ENCODE results near the gene FERMT3. TPM values are rescaled to one million over a fixed set of nuclear protein-coding genes. Genes with fewer than 3 reads are reported as not detected.

Gene FERMT3
- total RNA-seq, 5 donors from 2014 or later (not counting 1 experiment from before 2014, with no cell fraction given): 115 to 184 (median 161) TPM

GRCh38 chr11:64253481-64253880 lies 47.0 kb downstream of the FERMT3 start:
- ChIA-PET CTCF (no interaction called here), POLR2A (no interaction called here)
- no peaks in the 10 kb centered on the region for H3K9me3 ChIP-seq
- no peaks in the 10 kb centered on the region for H3K27me3 Mint-ChIP-seq
- peaks cover 3% of the 10 kb centered on the region for H3K36me3 Mint-ChIP-seq
- H3K27ac Mint-ChIP-seq: no peak overlapping the region
- DNase-seq (no peak), ATAC-seq (replicated peaks in 1 of 4) (no peak)
- H3K27ac ChIP-seq (ENCODE audit: low read length): no peak overlapping the region
- H3K4me1 ChIP-seq (ENCODE audit: control insufficient read depth in 1 of 2, extremely low read depth in 1 of 2, insufficient read depth in 2 of 2, low read length in 2 of 2): peaks cover 5 to 30% of the 10 kb centered on the region in 2 experiments
- H3K9me3 Mint-ChIP-seq: no peaks in the 10 kb centered on the region
- H3K4me3 Mint-ChIP-seq: peak overlapping the region in 1 of 3 donors; percentile 89
- peaks cover 0 to 17% of the 10 kb centered on the region in 2 experiments for H3K27me3 ChIP-seq (replicated peaks in 1 of 2; ENCODE audit: control insufficient read depth in 2 of 2, extremely low read depth in 1 of 2, insufficient read depth in 2 of 2, low read length in 1 of 2)
- 79% methylated on average over 4 of the region's 5 CpGs for WGBS (ENCODE audit: insufficient coverage)
- no peak overlapping the region for H3K4me3 ChIP-seq (ENCODE audit: control insufficient read depth in 1 of 2, extremely low read depth in 1 of 2, low read length in 1 of 2)
- H3K36me3 ChIP-seq (ENCODE audit: control insufficient read depth in 2 of 2, extremely low read depth in 1 of 2, insufficient read depth in 1 of 2, low read length in 1 of 2): peaks cover 2 to 6% of the 10 kb centered on the region in 2 donors
- peaks cover 7 to 16% (median 16%) of the 10 kb centered on the region in 3 donors for H3K4me1 Mint-ChIP-seq

- Mint-ChIP-seq H3K36me3 (peaks cover 5% of the 10 kb centered on the region), H3K27me3 (no peaks in the 10 kb centered on the region), H3K4me3 (no peak overlapping the region), H3K4me1 (peaks cover 7 to 17% (median 16%) of the 10 kb centered on the region in 3 donors), H3K27ac (no peak overlapping the region), H3K9me3 (no peaks in the 10 kb centered on the region)
- ATAC-seq (replicated peaks in 1 of 4) (no peak), DNase-seq (no peak)
- Histone ChIP-seq H3K36me3 (ENCODE audit: control insufficient read depth in 2 of 2, extremely low read depth in 1 of 2, insufficient read depth in 1 of 2, low read length in 1 of 2) (peaks cover 6 to 7% of the 10 kb centered on the region in 2 donors), H3K4me1 (ENCODE audit: control insufficient read depth in 1 of 2, extremely low read depth in 1 of 2, insufficient read depth in 2 of 2, low read length in 2 of 2) (peaks cover 5 to 33% of the 10 kb centered on the region in 2 experiments), H3K27me3 (replicated peaks in 1 of 2; ENCODE audit: control insufficient read depth in 2 of 2, extremely low read depth in 1 of 2, insufficient read depth in 2 of 2, low read length in 1 of 2) (peaks cover 0 to 17% of the 10 kb centered on the region in 2 experiments), H3K27ac (ENCODE audit: low read length) (no peak overlapping the region), H3K9me3 (no peaks in the 10 kb centered on the region), H3K4me3 (ENCODE audit: control insufficient read depth in 1 of 2, extremely low read depth in 1 of 2, low read length in 1 of 2) (no peak overlapping the region)
- POLR2A ChIA-PET: no interaction called here
- CTCF ChIA-PET: no interaction called here
- WGBS (ENCODE audit: insufficient coverage): 100% methylated on average over 5 of the region's 7 CpGs
Measured at GRCh38 chr11:64254326-64254725, 47.8 kb downstream of the FERMT3 start.

GRCh38 chr11:64255135-64256128 lies 48.9 kb downstream of the FERMT3 start:
- WGBS (ENCODE audit: insufficient coverage): 96% methylated on average over 16 of the region's 35 CpGs
- H3K36me3 Mint-ChIP-seq: peaks cover 12% of the 10 kb centered on the region
- Histone ChIP-seq H3K4me3 (ENCODE audit: control insufficient read depth in 1 of 2, extremely low read depth in 1 of 2, low read length in 1 of 2) (no peak overlapping the region), H3K4me1 (ENCODE audit: control insufficient read depth in 1 of 2, extremely low read depth in 1 of 2, insufficient read depth in 2 of 2, low read length in 2 of 2) (peaks cover 5 to 31% of the 10 kb centered on the region in 2 experiments), H3K9me3 (no peaks in the 10 kb centered on the region), H3K36me3 (ENCODE audit: control insufficient read depth in 2 of 2, extremely low read depth in 1 of 2, insufficient read depth in 1 of 2, low read length in 1 of 2) (peaks cover 6 to 7% of the 10 kb centered on the region in 2 donors), H3K27ac (ENCODE audit: low read length) (no peak overlapping the region), H3K27me3 (replicated peaks in 1 of 2; ENCODE audit: control insufficient read depth in 2 of 2, extremely low read depth in 1 of 2, insufficient read depth in 2 of 2, low read length in 1 of 2) (peaks cover 0 to 16% of the 10 kb centered on the region in 2 experiments)
- ATAC-seq (replicated peaks in 1 of 4): no peak
- DNase-seq: no peak
- ChIA-PET CTCF (interaction anchor here in 1 of 2 donors (0.5 kb wide), 1 partner anchor 276 kb away, joined by 4 read pairs; no protein-coding TSS in a partner anchor), POLR2A (no interaction called here)
- H3K4me3 Mint-ChIP-seq: no peak overlapping the region
- H3K27ac Mint-ChIP-seq: no peak overlapping the region
- no peaks in the 10 kb centered on the region for H3K27me3 Mint-ChIP-seq
- H3K4me1 Mint-ChIP-seq: peaks cover 7 to 19% (median 12%) of the 10 kb centered on the region in 3 donors
- no peaks in the 10 kb centered on the region for H3K9me3 Mint-ChIP-seq

- DNase-seq (no peak), ATAC-seq (replicated peaks in 1 of 4) (no peak)
- 98% methylated on average over 10 of the region's 15 CpGs for WGBS (ENCODE audit: insufficient coverage)
- no peak overlapping the region for H3K27ac ChIP-seq (ENCODE audit: low read length)
- Mint-ChIP-seq H3K4me1 (peaks cover 7 to 14% (median 9%) of the 10 kb centered on the region in 3 donors), H3K36me3 (peaks cover 12% of the 10 kb centered on the region), H3K27ac (no peak overlapping the region), H3K4me3 (no peak overlapping the region), H3K27me3 (no peaks in the 10 kb centered on the region), H3K9me3 (no peaks in the 10 kb centered on the region)
- POLR2A ChIA-PET: no interaction called here
- H3K36me3 ChIP-seq (ENCODE audit: control insufficient read depth in 2 of 2, extremely low read depth in 1 of 2, insufficient read depth in 1 of 2, low read length in 1 of 2): peaks cover 6 to 7% of the 10 kb centered on the region in 2 donors
- CTCF ChIA-PET: interaction anchor here in 1 of 2 donors (0.5 kb wide), 1 partner anchor 277 kb away, joined by 4 read pairs; no protein-coding TSS in a partner anchor
- H3K27me3 ChIP-seq (replicated peaks in 1 of 2; ENCODE audit: control insufficient read depth in 2 of 2, extremely low read depth in 1 of 2, insufficient read depth in 2 of 2, low read length in 1 of 2): peaks cover 0 to 9% of the 10 kb centered on the region in 2 experiments
- H3K4me1 ChIP-seq (ENCODE audit: control insufficient read depth in 1 of 2, extremely low read depth in 1 of 2, insufficient read depth in 2 of 2, low read length in 2 of 2): peaks cover 2 to 23% of the 10 kb centered on the region in 2 experiments
- H3K4me3 ChIP-seq (ENCODE audit: control insufficient read depth in 1 of 2, extremely low read depth in 1 of 2, low read length in 1 of 2): no peak overlapping the region
- H3K9me3 ChIP-seq: no peaks in the 10 kb centered on the region
Measured at GRCh38 chr11:64256300-64256699, 49.8 kb downstream of the FERMT3 start.

DNA sequence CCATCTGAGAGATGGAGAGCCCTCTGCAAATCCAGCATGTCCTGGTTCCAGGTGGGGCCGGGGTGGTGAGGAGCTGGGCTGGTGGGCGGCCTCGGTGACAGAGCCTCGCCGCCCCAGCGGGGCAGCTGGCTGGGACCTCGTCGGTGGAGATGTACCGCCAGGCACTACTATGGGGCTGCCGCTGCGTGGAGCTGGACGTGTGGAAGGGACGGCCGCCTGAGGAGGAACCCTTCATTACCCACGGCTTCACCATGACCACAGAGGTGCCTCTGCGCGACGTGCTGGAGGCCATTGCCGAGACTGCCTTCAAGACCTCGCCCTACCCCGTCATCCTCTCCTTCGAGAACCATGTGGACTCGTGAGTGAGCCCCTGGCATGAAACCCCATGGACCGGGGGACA lies 51.8 kb downstream of the FERMT3 start:
- Histone ChIP-seq H3K9me3 (no peaks in the 10 kb centered on the region), H3K27ac (ENCODE audit: low read length) (no peak overlapping the region), H3K36me3 (ENCODE audit: control insufficient read depth in 2 of 2, extremely low read depth in 1 of 2, insufficient read depth in 1 of 2, low read length in 1 of 2) (peaks cover 6 to 7% of the 10 kb centered on the region in 2 donors), H3K4me3 (ENCODE audit: control insufficient read depth in 1 of 2, extremely low read depth in 1 of 2, low read length in 1 of 2) (no peak overlapping the region), H3K27me3 (replicated peaks in 1 of 2; ENCODE audit: control insufficient read depth in 2 of 2, extremely low read depth in 1 of 2, insufficient read depth in 2 of 2, low read length in 1 of 2) (no peaks in the 10 kb centered on the region), H3K4me1 (ENCODE audit: control insufficient read depth in 1 of 2, extremely low read depth in 1 of 2, insufficient read depth in 2 of 2, low read length in 2 of 2) (peaks cover 0 to 7% of the 10 kb centered on the region in 2 experiments)
- Mint-ChIP-seq H3K27ac (no peak overlapping the region), H3K36me3 (peaks cover 14% of the 10 kb centered on the region), H3K4me1 (peaks cover 0 to 9% (median under 1%) of the 10 kb centered on the region in 3 donors), H3K4me3 (no peak overlapping the region), H3K9me3 (no peaks in the 10 kb centered on the region), H3K27me3 (no peaks in the 10 kb centered on the region)
- 94% methylated on average over 24 of the region's 24 CpGs for WGBS (ENCODE audit: insufficient coverage)
- ChIA-PET CTCF (interaction anchor here in 1 of 2 donors (0.7 kb wide), 1 partner anchor 10 kb away, joined by 3 read pairs; no protein-coding TSS in a partner anchor), POLR2A (interaction anchor here in 1 of 2 donors (0.5 to 0.6 kb wide), 2 partner anchors 13 to 1585 kb away, joined by 3 to 4 read pairs; no protein-coding TSS in a partner anchor)
- DNase-seq (no peak), ATAC-seq (replicated peaks in 1 of 4) (no peak)

DNA sequence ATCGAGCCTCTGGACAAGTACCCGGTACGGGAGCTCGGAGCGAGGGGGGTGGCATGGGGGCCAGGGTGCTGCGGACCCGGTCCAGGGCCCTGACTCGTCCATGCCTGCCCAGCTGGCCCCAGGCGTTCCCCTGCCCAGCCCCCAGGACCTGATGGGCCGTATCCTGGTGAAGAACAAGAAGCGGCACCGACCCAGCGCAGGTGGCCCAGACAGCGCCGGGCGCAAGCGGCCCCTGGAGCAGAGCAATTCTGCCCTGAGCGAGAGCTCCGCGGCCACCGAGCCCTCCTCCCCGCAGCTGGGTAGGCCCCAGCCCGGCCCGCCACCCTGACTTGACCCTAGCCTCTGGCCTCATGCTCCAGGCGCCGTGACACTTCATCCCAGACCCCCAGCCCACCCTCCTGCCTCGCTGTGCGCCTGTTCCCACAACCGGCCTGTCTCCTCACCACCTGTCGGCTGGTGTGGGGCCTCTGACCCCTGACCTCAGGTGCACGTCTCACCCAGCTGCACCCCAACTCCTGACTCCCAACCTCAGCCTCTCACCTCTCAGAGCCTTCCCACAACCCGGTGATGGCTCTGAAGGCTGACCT lies 52.5 kb downstream of the FERMT3 start:
- Mint-ChIP-seq H3K4me1 (peaks cover 0 to 9% (median 0%) of the 10 kb centered on the region in 3 donors), H3K27ac (no peak overlapping the region), H3K4me3 (no peak overlapping the region), H3K9me3 (no peaks in the 10 kb centered on the region), H3K27me3 (no peaks in the 10 kb centered on the region), H3K36me3 (peaks cover 14% of the 10 kb centered on the region)
- Histone ChIP-seq H3K27me3 (replicated peaks in 1 of 2; ENCODE audit: control insufficient read depth in 2 of 2, extremely low read depth in 1 of 2, insufficient read depth in 2 of 2, low read length in 1 of 2) (no peaks in the 10 kb centered on the region), H3K27ac (ENCODE audit: low read length) (no peak overlapping the region), H3K9me3 (no peaks in the 10 kb centered on the region), H3K4me1 (ENCODE audit: control insufficient read depth in 1 of 2, extremely low read depth in 1 of 2, insufficient read depth in 2 of 2, low read length in 2 of 2) (peaks cover 0 to 7% of the 10 kb centered on the region in 2 experiments), H3K4me3 (ENCODE audit: control insufficient read depth in 1 of 2, extremely low read depth in 1 of 2, low read length in 1 of 2) (no peak overlapping the region), H3K36me3 (ENCODE audit: control insufficient read depth in 2 of 2, extremely low read depth in 1 of 2, insufficient read depth in 1 of 2, low read length in 1 of 2) (peaks cover 6 to 7% of the 10 kb centered on the region in 2 donors)
- POLR2A ChIA-PET: interaction anchor here in 1 of 2 donors (0.5 kb wide), 1 partner anchor 14 kb away, joined by 3 read pairs; no protein-coding TSS in a partner anchor
- ATAC-seq (replicated peaks in 1 of 4): no peak
- CTCF ChIA-PET: interaction anchor here in 1 of 2 donors (0.5 kb wide), 1 partner anchor 61 kb away, joined by 3 read pairs; no protein-coding TSS in a partner anchor
- WGBS (ENCODE audit: insufficient coverage): 91% methylated on average over 31 of the region's 32 CpGs
- DNase-seq: no peak

Measured in T-cell (primary cell).